ENCODE measurements around the gene SFMBT1.

The SFMBT1 gene

DNA sequence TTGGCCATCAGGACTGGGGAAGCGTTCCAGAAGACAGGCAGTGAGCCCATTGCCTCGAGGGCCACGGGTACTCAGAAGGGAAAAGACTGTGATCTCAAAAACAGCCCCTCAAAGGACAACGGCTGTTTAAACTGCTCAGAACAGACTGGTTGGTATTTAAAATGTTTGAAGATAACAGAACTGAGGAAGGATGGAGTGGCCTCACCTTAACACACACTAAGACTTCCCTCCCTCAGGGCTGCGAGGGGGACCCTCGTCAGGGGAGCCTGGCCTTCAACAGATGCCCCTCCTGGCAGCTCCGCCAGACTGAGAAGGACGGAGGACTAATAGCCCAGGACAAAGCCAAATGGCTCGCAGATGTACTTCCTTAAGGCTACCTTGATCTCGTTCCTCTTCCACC, 151.1 kb downstream of the SFMBT1 start:
- H3K79me2 ChIP-seq (ENCODE audit: insufficient read depth, low read length) = no peaks in the 10 kb centered on the region
- H3K9me2 ChIP-seq (replicated peaks; ENCODE audit: insufficient read depth, low read length) = no peaks in the 10 kb centered on the region
- no peaks in the 10 kb centered on the region for H3K36me3 ChIP-seq (ENCODE audit: low read length)
- no peak overlapping the region for H2AFZ ChIP-seq (ENCODE audit: low read depth, low read length, severe bottlenecking)
- TF ChIP-seq, protein P1, sequence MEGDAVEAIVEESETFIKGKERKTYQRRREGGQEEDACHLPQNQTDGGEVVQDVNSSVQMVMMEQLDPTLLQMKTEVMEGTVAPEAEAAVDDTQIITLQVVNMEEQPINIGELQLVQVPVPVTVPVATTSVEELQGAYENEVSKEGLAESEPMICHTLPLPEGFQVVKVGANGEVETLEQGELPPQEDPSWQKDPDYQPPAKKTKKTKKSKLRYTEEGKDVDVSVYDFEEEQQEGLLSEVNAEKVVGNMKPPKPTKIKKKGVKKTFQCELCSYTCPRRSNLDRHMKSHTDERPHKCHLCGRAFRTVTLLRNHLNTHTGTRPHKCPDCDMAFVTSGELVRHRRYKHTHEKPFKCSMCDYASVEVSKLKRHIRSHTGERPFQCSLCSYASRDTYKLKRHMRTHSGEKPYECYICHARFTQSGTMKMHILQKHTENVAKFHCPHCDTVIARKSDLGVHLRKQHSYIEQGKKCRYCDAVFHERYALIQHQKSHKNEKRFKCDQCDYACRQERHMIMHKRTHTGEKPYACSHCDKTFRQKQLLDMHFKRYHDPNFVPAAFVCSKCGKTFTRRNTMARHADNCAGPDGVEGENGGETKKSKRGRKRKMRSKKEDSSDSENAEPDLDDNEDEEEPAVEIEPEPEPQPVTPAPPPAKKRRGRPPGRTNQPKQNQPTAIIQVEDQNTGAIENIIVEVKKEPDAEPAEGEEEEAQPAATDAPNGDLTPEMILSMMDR (IDR thresholded peaks at IDR 0.05; ENCODE audit: insufficient read depth, low read length, poor library complexity, severe bottlenecking) = no peak
- no peak for TF ChIP-seq EZH2phosphoT487 (conservative IDR thresholded peaks at IDR 0.05; ENCODE audit: low read length)
- H3K9ac ChIP-seq (ENCODE audit: low read length) = no peak overlapping the region
- H3K9me3 ChIP-seq (ENCODE audit: insufficient read depth, low read length) = no peaks in the 10 kb centered on the region
- H3K4me3 ChIP-seq (ENCODE audit: insufficient read depth, low read length, poor library complexity, severe bottlenecking) = no peak overlapping the region
- no peaks in the 10 kb centered on the region for H3F3A ChIP-seq (ENCODE audit: insufficient read depth)
- no peaks in the 10 kb centered on the region for H3K27me3 ChIP-seq (ENCODE audit: low read length)
- H4K20me1 ChIP-seq (ENCODE audit: low read depth, low read length) = no peaks in the 10 kb centered on the region
- H3K27ac ChIP-seq (ENCODE audit: low read depth, low read length) = no peak overlapping the region
- no peak overlapping the region for H3K4me2 ChIP-seq (ENCODE audit: low read depth, low read length, poor library complexity, severe bottlenecking)

- TF ChIP-seq, protein P1 (IDR thresholded peaks at IDR 0.05; ENCODE audit: insufficient read depth, low read length, poor library complexity, severe bottlenecking) = no peak
- TF ChIP-seq EZH2phosphoT487 (conservative IDR thresholded peaks at IDR 0.05; ENCODE audit: low read length) = no peak
- Histone ChIP-seq H3K9me3 (ENCODE audit: insufficient read depth, low read length) (no peaks in the 10 kb centered on the region), H3K79me2 (ENCODE audit: insufficient read depth, low read length) (no peaks in the 10 kb centered on the region), H3K4me3 (ENCODE audit: insufficient read depth, low read length, poor library complexity, severe bottlenecking) (no peak overlapping the region), H3K36me3 (ENCODE audit: low read length) (no peaks in the 10 kb centered on the region), H3F3A (ENCODE audit: insufficient read depth) (no peaks in the 10 kb centered on the region), H2AFZ (ENCODE audit: low read depth, low read length, severe bottlenecking) (no peak overlapping the region), H4K20me1 (ENCODE audit: low read depth, low read length) (no peaks in the 10 kb centered on the region), H3K4me2 (ENCODE audit: low read depth, low read length, poor library complexity, severe bottlenecking) (no peak overlapping the region), H3K27ac (ENCODE audit: low read depth, low read length) (no peak overlapping the region), H3K9me2 (replicated peaks; ENCODE audit: insufficient read depth, low read length) (no peaks in the 10 kb centered on the region), H3K9ac (ENCODE audit: low read length) (no peak overlapping the region), H3K27me3 (ENCODE audit: low read length) (no peaks in the 10 kb centered on the region)
Measured at GRCh38 chr3:52893723-52894122, 152.2 kb downstream of the SFMBT1 start.

DNA sequence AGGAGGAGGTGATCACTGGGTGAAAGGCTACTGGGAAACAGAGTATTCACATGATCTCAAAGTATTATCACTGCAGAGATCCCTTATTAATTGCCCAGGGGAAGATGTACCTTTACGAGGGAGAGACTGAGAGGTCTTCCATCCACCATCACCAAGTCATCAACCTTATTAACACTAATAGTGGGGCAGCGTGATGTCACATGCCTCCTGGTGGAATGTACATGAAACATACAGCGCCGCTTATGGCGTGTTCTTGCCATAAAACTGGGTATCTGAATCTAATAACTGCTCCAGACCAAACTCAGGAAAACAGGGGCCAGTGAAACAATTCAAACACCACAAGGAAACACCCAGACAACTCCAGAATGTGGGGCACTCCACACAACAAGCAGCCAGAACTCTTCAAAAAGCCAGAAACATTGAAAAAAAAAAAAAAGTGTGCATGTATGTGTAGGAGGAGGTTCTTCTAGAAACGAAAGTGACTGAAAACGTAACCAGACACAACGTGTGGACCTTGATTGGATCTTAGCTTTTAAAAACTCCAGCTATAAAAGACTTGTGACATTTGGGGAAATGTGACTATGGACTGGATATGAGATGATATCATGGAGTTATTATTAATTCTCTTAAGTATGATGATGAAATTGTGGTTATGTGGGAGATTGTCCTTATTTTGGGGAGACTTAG, 153.1 kb downstream of the SFMBT1 start:
- Histone ChIP-seq H3K9me3 (ENCODE audit: insufficient read depth, low read length) (no peaks in the 10 kb centered on the region), H3K4me2 (ENCODE audit: low read depth, low read length, poor library complexity, severe bottlenecking) (no peak overlapping the region), H2AFZ (ENCODE audit: low read depth, low read length, severe bottlenecking) (no peak overlapping the region), H3K79me2 (ENCODE audit: insufficient read depth, low read length) (no peaks in the 10 kb centered on the region), H3K27ac (ENCODE audit: low read depth, low read length) (no peak overlapping the region), H3K27me3 (ENCODE audit: low read length) (no peaks in the 10 kb centered on the region), H4K20me1 (ENCODE audit: low read depth, low read length) (no peaks in the 10 kb centered on the region), H3K9ac (ENCODE audit: low read length) (no peak overlapping the region), H3K4me3 (ENCODE audit: insufficient read depth, low read length, poor library complexity, severe bottlenecking) (no peak overlapping the region), H3K36me3 (ENCODE audit: low read length) (no peaks in the 10 kb centered on the region), H3K9me2 (replicated peaks; ENCODE audit: insufficient read depth, low read length) (no peaks in the 10 kb centered on the region), H3F3A (ENCODE audit: insufficient read depth) (no peaks in the 10 kb centered on the region)
- TF ChIP-seq, protein P1 (IDR thresholded peaks at IDR 0.05; ENCODE audit: insufficient read depth, low read length, poor library complexity, severe bottlenecking) = no peak
- TF ChIP-seq EZH2phosphoT487 (conservative IDR thresholded peaks at IDR 0.05; ENCODE audit: low read length) = no peak

All from SU-DHL-6 (cell line).